ENCODE results near the gene IGSF8.
"Not testable (repeated sequence)": the region's sequence is repeated elsewhere in the genome, so short reads cannot be mapped to it uniquely, and the experiment has no call there.

IGSF8 gene

GRCh38 chr1:160126342-160126741, 27.9 kb upstream of the IGSF8 start:
- FAIRE-seq = not testable (repeated sequence)

- FAIRE-seq = no peak
These were observed 27.3 kb upstream of the IGSF8 start for GRCh38 chr1:160125746-160126145.

- no peak for FAIRE-seq
These were observed 26.5 kb upstream of the IGSF8 start for GRCh38 chr1:160124705-160125478.

GRCh38 chr1:160123726-160124125, 25.3 kb upstream of the IGSF8 start:
- FAIRE-seq = no peak

- no peak for FAIRE-seq
These were observed 24.6 kb upstream of the IGSF8 start for GRCh38 chr1:160122978-160123495.

GRCh38 chr1:160121388-160121787, 23.0 kb upstream of the IGSF8 start:
- FAIRE-seq = no peak

- no peak for FAIRE-seq
These were observed 22.4 kb upstream of the IGSF8 start for GRCh38 chr1:160120797-160121196.

- no peak for FAIRE-seq
These were observed 20.5 kb upstream of the IGSF8 start for GRCh38 chr1:160118928-160119327.

GRCh38 chr1:160117709-160118183, 19.3 kb upstream of the IGSF8 start:
- no peak for FAIRE-seq

- FAIRE-seq = no peak
These were observed 18.9 kb upstream of the IGSF8 start for GRCh38 chr1:160117300-160117699.

- FAIRE-seq = no peak
These were observed 18.1 kb upstream of the IGSF8 start for GRCh38 chr1:160116283-160117147.

GRCh38 chr1:160115545-160116282, 17.3 kb upstream of the IGSF8 start, which contains the start of gene ATP1A2:
Gene ATP1A2, plus strand, starts transcription at chr1:160115759. Its CDS starts 103 bp downstream, at chr1:160115862.
- no peak for FAIRE-seq

GRCh38 chr1:160114085-160114484, 15.7 kb upstream of the IGSF8 start:
- no peak for FAIRE-seq

GRCh38 chr1:160113407-160113806, 15.0 kb upstream of the IGSF8 start:
- FAIRE-seq = no peak

- FAIRE-seq = no peak
These were observed 13.9 kb upstream of the IGSF8 start for GRCh38 chr1:160112357-160112756.

GRCh38 chr1:160111462-160111861, 13.0 kb upstream of the IGSF8 start:
- not testable (repeated sequence) for FAIRE-seq

- FAIRE-seq = no peak
These were observed 11.3 kb upstream of the IGSF8 start for GRCh38 chr1:160109686-160110085.

- FAIRE-seq = no peak
These were observed 10.7 kb upstream of the IGSF8 start for GRCh38 chr1:160108888-160109662.

GRCh38 chr1:160107512-160107911, 9.1 kb upstream of the IGSF8 start:
- FAIRE-seq = no peak

- FAIRE-seq = no peak
These were observed 6.7 kb upstream of the IGSF8 start for GRCh38 chr1:160105155-160105554.

- no peak for FAIRE-seq
These were observed 6.1 kb upstream of the IGSF8 start for GRCh38 chr1:160104486-160104885.
